Activated T-cell treated with anti-CD3 and anti-CD28 coated beads, Interleukin-2, amount 50 U/mL, for 24 hours (primary cell): ENCODE data around the gene FLOT1.
"Not testable (repeated sequence)": the region's sequence is repeated elsewhere in the genome, so short reads cannot be mapped to it uniquely, and the experiment has no call there.

Experiments
- DNase-seq: peaks from one replicate; pipeline ENCODE4 v3.0.0-alpha.2; 2020
- H3K27ac Mint-ChIP-seq: 2 replicates; pipeline ENCODE4 v1.8.0; 2020; ENCODE audit warnings: mild to moderate bottlenecking, mixed read lengths
- H3K27me3 Mint-ChIP-seq: 2 replicates; pipeline ENCODE4 v1.8.0; 2020; ENCODE audit warnings: mixed read lengths
- H3K36me3 Mint-ChIP-seq: 2 replicates; pipeline ENCODE4 v1.8.0; 2020; ENCODE audit warnings: low read depth, mixed read lengths
- H3K4me1 Mint-ChIP-seq: 2 replicates; pipeline ENCODE4 v1.8.0; 2020; ENCODE audit warnings: low read depth, mixed read lengths
- H3K4me3 Mint-ChIP-seq: 2 replicates; pipeline ENCODE4 v1.8.0; 2020; ENCODE audit warnings: mild to moderate bottlenecking, moderate library complexity, mixed read lengths
- H3K9me3 Mint-ChIP-seq: 2 replicates; pipeline ENCODE4 v1.8.0; 2020; ENCODE audit warnings: mixed read lengths

FLOT1 gene

DNA sequence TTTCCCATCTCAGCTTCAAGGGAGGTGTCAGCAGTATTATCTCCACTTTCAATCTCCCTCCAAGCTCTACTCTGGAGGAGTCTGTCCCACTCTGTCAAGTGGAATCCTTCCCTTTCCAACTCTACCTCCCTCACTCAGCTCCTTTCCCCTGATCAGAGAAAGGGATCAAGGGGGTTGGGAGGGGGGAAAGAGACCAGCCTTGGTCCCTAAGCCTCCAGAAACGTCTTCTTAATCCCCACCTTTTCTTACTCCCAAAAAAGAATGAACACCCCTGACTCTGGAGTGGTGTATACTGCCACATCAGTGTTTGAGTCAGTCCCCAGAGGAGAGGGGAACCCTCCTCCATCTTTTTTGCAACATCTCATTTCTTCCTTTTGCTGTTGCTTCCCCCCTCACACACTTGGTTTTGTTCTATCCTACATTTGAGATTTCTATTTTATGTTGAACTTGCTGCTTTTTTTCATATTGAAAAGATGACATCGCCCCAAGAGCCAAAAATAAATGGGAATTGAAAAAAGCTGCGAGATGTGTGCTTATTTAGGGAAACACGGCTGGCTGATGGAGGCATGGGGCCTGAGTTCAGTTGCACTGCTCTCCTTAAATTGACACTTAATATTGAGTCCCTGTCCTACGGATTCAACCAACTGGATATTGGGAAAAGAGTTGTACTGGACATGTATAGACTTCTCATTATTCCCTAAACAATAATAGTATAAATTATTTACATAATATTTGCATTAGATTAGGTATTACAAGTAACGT is 17.4 kb downstream of the FLOT1 start:
- DNase-seq, result no peak
- Mint-ChIP-seq H3K9me3 (no peaks in the 10 kb centered on the region), H3K36me3 (peaks cover 93% of the 10 kb centered on the region)

GRCh38 chr6:30723843-30724741 is 18.4 kb downstream of the FLOT1 start:
- peak overlapping the region; percentile 99 for H3K4me3 Mint-ChIP-seq
- not testable (repeated sequence) for H3K9me3 Mint-ChIP-seq, H3K27me3 Mint-ChIP-seq, DNase-seq
- H3K4me1 Mint-ChIP-seq, result peaks cover 45% of the 10 kb centered on the region
- peaks cover 92% of the 10 kb centered on the region for H3K36me3 Mint-ChIP-seq
- H3K27ac Mint-ChIP-seq, result peak overlapping the region; percentile 98

More for the DNA sequence above, 17.4 kb downstream of the FLOT1 start:
- Mint-ChIP-seq H3K4me3 (peak overlapping the region; percentile 99), H3K4me1 (peaks cover 40% of the 10 kb centered on the region), H3K27me3 (no peaks in the 10 kb centered on the region), H3K27ac (peak overlapping the region; percentile 98)

DNA sequence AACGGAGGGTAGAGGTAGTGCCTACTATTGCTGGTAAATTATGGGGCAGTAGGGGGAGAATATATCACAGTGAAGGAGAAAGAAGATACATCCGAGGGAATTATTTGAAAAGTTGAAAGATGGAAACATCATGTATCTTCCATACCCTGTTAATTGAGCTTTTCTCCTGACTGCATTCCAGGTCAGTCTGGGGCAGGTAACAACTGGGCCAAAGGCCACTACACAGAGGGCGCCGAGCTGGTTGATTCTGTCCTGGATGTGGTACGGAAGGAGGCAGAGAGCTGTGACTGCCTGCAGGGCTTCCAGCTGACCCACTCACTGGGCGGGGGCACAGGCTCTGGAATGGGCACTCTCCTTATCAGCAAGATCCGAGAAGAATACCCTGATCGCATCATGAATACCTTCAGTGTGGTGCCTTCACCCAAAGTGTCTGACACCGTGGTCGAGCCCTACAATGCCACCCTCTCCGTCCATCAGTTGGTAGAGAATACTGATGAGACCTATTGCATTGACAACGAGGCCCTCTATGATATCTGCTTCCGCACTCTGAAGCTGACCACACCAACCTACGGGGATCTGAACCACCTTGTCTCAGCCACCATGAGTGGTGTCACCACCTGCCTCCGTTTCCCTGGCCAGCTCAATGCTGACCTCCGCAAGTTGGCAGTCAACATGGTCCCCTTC is 19.2 kb downstream of the FLOT1 start:
- not testable (repeated sequence) for H3K9me3 Mint-ChIP-seq, H3K27me3 Mint-ChIP-seq, DNase-seq
- H3K4me1 Mint-ChIP-seq, result peaks cover 53% of the 10 kb centered on the region
- peaks cover 91% of the 10 kb centered on the region for H3K36me3 Mint-ChIP-seq
- H3K27ac Mint-ChIP-seq, result peak overlapping the region; percentile 98
- peak overlapping the region; percentile 99 for H3K4me3 Mint-ChIP-seq

- Mint-ChIP-seq H3K27me3 (no peaks in the 10 kb centered on the region), H3K9me3 (no peaks in the 10 kb centered on the region), H3K4me1 (peaks cover 56% of the 10 kb centered on the region), H3K4me3 (peak overlapping the region; percentile 99), H3K36me3 (peaks cover 85% of the 10 kb centered on the region), H3K27ac (peak overlapping the region; percentile 98)
- DNase-seq, result peak; percentile 92
Observed at GRCh38 chr6:30722280-30723112, 20.0 kb downstream of the FLOT1 start.

DNA sequence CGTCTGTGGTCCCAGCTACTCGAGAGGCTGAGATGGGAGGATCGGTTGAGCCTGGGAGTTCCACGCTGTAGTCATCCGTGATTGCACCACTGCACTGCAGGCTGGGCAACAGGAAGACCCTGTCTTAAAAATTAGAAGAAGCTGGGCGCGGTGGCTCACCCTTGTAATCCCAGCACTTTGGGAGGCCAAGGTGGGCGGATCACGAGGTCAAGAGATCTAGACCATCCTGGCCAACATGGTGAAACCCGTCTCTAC is 20.5 kb downstream of the FLOT1 start:
- peak; percentile 56 for DNase-seq
- peaks cover 58% of the 10 kb centered on the region for H3K4me1 Mint-ChIP-seq
- H3K9me3 Mint-ChIP-seq, H3K27me3 Mint-ChIP-seq: not testable (repeated sequence)
- H3K36me3 Mint-ChIP-seq, result peaks cover 84% of the 10 kb centered on the region
- H3K4me3 Mint-ChIP-seq, result peak overlapping the region; percentile 99
- H3K27ac Mint-ChIP-seq, result peak overlapping the region; percentile 98

DNA sequence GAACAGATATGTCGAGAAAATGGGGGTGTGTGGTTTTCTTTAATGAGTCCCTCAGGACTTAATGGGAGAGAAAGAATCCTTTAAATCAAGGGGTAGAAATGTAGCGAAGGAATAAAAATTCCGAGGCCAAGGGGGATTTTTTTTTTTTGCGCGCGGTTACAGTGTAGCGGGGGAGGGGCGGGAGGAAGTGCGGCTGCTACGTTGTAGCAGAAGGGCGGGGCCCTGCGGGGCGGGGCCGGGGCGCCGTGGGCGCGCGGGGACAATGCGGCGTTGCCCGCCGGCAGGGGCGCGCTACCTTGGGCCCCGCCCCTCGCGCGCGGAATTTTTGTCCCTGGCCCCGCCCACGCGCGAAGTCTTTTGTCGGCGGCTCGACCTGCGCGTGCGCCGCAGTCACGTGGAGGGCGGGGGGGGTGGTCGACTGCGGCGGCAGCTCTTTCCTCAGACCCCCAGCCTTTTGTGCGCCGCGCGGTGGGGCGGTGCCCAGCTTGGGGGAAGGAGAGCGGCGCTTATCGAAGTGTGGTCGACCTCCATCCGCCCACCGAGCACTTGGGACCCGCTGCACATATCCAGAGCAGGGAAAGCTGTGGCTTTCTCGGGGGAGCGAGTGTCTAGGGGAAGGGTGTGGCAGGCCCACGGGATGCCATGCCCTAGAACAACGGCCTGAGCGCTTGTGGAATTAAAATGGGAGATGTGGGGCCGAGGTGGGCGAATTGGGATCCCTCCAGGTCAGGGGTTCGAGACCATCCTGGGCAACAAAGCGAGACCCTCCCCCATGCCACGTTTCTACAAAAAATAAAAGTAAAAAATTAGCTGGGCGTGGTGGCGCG is 21.1 kb downstream of the FLOT1 start:
- peak overlapping the region; percentile 99 for H3K4me3 Mint-ChIP-seq

DNA sequence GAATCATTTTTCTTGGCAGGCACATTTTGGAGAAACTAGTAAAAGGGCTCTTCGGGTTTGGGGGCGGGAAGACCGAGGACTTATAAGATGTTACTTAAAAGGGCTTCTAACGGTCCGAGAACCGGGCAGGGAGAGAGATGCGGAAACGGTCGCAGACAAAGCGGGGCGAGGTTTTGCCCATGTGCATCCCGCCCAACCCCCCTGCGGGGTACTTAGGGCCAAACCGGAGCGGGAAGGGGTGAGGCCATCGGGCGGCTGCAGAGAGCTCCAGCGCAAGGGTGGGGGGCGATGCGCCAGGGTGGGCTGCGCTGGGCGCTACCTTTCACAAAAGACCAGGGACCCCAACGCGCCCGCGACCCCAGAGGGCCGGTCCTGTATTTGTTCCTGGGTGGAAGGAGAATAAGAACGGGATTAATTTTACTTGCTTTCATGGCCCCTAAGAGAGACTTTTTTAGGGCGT is 21.7 kb downstream of the FLOT1 start:
- Mint-ChIP-seq H3K27me3 (no peaks in the 10 kb centered on the region), H3K36me3 (peaks cover 83% of the 10 kb centered on the region), H3K4me3 (peak overlapping the region; percentile 99), H3K9me3 (peaks cover 2% of the 10 kb centered on the region), H3K4me1 (peaks cover 64% of the 10 kb centered on the region), H3K27ac (peak overlapping the region; percentile 98)
- DNase-seq, result peak; percentile 84

More for the DNA sequence above, 21.1 kb downstream of the FLOT1 start:
- peaks cover 61% of the 10 kb centered on the region for H3K4me1 Mint-ChIP-seq
- H3K9me3 Mint-ChIP-seq, result peaks cover 2% of the 10 kb centered on the region
- peak; percentile 97 for DNase-seq
- H3K36me3 Mint-ChIP-seq, result peaks cover 84% of the 10 kb centered on the region
- H3K27ac Mint-ChIP-seq, result peak overlapping the region; percentile 98
- no peaks in the 10 kb centered on the region for H3K27me3 Mint-ChIP-seq

- Mint-ChIP-seq H3K27ac (peak within 1 kb of the TSS; percentile 98), H3K4me3 (peak within 1 kb of the TSS; percentile 99), H3K36me3 (peaks cover 83% of the 10 kb centered on the region), H3K27me3 (no peaks in the 10 kb centered on the region), H3K9me3 (peaks cover 2% of the 10 kb centered on the region), H3K4me1 (peaks cover 65% of the 10 kb centered on the region)
- peak; percentile 96 for DNase-seq
Observed at GRCh38 chr6:30719791-30720737, 22.4 kb downstream of the FLOT1 start, which contains the start of gene TUBB. TUBB (plus strand) TSS chr6:30720352; CDS start chr6:30720507, 155 bp downstream.

GRCh38 chr6:30719356-30719755 is 23.1 kb downstream of the FLOT1 start:
- Mint-ChIP-seq H3K9me3 (peaks cover 2% of the 10 kb centered on the region), H3K27me3 (no peaks in the 10 kb centered on the region), H3K36me3 (peaks cover 83% of the 10 kb centered on the region), H3K27ac (peak overlapping the region; percentile 98), H3K4me3 (peak overlapping the region; percentile 99), H3K4me1 (peaks cover 63% of the 10 kb centered on the region)
- no peak for DNase-seq

DNA sequence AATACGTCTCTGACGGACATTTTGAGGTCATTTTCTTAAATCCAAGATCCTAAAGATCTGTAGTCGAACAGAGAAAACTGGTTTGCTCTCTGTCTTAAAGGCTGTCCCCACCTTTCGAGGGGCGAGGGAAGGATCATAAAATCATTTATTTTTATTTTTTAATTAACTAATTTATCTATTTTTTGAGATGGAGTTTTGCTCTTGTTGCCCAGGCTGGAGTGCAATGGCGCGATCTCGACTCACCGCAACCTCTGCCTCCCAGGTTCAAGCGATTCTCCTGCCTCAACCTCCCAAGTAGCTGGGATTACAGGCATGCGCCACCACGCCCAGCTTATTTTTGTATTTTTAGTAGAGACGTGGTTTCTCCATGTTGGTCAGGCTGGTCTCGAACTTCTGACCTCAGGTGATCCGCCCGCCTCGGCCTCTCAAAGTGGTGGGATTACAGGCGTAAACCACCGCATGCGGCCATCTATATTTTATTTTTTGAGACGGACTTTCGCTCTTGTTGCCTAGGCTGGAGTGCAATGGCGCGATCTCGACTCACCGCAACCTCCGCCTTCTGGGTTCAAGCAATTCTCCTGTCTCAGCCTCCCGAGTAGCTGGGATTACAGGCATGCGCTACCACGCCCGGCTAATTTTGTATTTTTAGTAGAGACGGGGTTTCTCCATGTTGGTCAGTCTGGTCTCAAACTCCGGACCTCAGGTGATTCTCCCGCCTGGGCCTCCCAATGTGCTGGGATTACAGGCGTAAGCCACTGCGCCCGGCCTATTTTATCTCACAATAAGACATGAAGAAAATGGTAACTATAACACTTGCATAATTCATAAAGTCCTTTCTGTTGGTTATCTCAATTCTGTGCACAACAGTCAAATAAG is 24.4 kb downstream of the FLOT1 start:
- H3K36me3 Mint-ChIP-seq, result peaks cover 83% of the 10 kb centered on the region
- H3K9me3 Mint-ChIP-seq, H3K27me3 Mint-ChIP-seq, DNase-seq: not testable (repeated sequence)
- H3K4me3 Mint-ChIP-seq, result peak overlapping the region; percentile 99
- peak overlapping the region; percentile 98 for H3K27ac Mint-ChIP-seq
- H3K4me1 Mint-ChIP-seq, result peaks cover 51% of the 10 kb centered on the region

DNA sequence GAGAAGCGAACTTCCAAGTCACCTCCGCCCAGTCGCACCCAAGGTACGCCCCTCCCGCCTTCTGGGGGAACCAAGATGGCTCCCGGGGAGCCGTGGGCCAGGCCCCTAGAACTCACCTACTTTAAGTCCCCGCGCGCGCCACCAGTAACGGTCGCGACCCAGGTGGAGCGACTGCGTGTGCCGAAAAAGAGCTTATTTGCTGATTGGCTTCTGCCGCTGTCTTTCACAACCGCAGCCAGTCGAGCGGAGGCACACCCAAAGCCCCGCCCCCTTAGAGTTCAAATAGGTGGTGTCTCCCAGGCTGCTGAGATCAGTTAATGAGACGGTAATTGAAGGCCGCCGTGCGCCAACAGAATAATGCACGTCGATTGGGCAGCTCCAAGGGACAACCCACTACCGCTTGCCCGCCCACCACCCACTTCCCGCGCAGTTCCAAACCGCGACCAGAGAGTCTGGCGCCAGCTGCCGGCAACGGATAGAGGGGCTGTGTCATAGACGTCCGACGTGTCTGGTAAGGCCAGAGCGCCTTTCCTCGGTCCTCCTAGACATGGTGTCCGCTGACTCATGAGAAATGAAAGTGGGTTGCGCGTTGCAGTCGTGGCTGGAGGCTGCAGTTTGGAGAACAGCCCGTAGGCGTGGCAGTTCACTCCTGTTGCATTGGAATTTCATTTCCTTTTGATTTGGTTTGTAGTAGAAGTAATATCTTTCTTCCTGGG is 25.2 kb downstream of the FLOT1 start, which contains the start of gene MDC1:
Gene MDC1, minus strand, starts transcription at position 153 of the 716 bp plus-strand sequence. CDS start 2,106 bp downstream, outside the sequence.
- H3K4me3 Mint-ChIP-seq, result peak within 1 kb of the TSS; percentile 99
- H3K27ac Mint-ChIP-seq, result peak within 1 kb of the TSS; percentile 96
- H3K27me3 Mint-ChIP-seq, result no peaks in the 10 kb centered on the region
- DNase-seq, result peak; percentile 98
- peaks cover 47% of the 10 kb centered on the region for H3K4me1 Mint-ChIP-seq
- H3K9me3 Mint-ChIP-seq, result peaks cover 2% of the 10 kb centered on the region
- H3K36me3 Mint-ChIP-seq, result peaks cover 83% of the 10 kb centered on the region
